Tibial nerve (tissue), 4 donors: ENCODE results near the gene DHRS11.

Experiments used
- CTCF ChIP-seq, 5 experiments: fragments of 200-600 bp in 3 of 5; fragments of 450-650 bp in 2 of 5; sonication (generic) in 3 of 5; IDR thresholded peaks; one replicate each; pipeline ENCODE4 v1.5.1; 2016 to 2019; ENCODE audit warnings: antibody characterized with exemption in 5 of 5, mild to moderate bottlenecking in 3 of 5, moderate library complexity in 2 of 5
- EP300 ChIP-seq, 2 donors: sonication (generic); formaldehyde crosslinking; IDR thresholded peaks; one replicate each; pipeline ENCODE4 v1.6.1; 2017; ENCODE audit warnings: antibody characterized with exemption in 2 of 2, mild to moderate bottlenecking in 1 of 2

GRCh38 chr17:36594626-36595401 lies 3.1 kb downstream of the DHRS11 start:
- no peak for TF ChIP-seq CTCF (IDR thresholded peaks at IDR 0.05)
- no peak for TF ChIP-seq EP300 (IDR thresholded peaks at IDR 0.05)
